ENCODE data around the gene AQP6. TPM values are rescaled to one million over a fixed set of nuclear protein-coding genes. Genes with fewer than 3 reads are reported as not detected.

The AQP6 gene
- not detected in 2 replicates for total RNA-seq

DNA sequence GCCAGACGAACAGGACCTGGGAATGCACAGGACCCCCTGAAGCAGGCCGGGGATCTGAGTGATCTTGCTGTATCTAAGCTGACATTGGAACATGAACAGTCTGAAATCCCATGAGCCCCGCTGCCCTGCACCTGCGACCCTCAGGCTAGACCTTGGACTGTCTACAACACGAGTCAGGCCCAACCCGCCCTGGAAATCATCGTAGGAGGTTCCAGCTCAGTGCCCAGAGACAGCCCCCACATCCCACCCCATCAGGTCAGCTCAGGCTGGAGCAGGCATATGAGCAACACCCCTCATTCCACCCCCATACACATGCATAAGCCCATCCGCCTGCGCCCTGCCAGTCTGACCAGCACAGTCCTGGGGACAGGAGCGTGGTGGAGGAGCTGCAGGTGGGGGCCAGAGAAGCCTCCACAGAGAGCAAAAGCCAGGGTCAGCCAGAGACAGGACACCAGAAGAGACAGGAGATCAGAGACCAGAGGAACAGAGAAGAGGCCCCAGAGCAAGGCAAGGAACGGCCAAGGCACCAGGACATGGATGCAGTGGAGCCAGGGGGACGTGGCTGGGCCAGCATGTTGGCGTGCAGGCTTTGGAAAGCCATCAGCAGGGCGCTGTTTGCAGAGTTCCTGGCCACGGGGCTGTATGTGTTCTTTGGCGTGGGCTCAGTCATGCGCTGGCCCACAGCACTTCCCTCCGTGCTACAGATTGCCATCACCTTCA is at the start of gene AQP6:
TSS of gene AQP6 (plus strand) at position 307 of the 720 bp plus-strand sequence. CDS start at position 534, 227 bp downstream.
- intact Hi-C loops (cut with micrococcal nuclease), result no loop called here

DNA sequence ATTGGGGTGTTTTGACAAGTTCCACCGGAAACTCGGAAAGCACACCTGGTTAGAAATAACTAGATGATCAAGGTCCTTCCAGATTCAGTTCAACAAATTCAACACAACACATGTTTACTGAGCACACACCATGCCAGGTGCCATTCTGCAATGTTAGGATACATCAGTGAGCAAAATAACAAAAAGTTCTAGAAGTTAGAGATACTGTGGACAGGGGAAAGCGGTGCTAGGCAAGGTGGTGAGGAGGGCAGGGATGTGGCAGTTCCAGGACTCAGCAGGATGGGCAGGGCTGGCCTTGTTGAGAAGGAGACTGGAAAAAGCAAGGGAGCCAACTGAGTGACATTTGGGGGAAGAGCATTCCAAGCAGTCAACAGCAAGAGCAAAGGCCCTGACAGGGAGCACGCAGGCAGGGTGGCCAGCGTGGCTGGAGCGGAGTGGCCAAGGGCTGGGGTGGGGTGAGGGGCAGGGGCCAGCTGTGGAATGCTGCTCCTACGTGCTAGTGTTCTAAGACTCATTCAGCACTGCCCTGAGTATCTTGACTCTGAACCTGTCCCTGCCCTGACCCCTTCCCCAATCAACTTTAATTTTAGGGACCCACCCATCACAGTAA is 49.6 kb upstream of the AQP6 start:
- intact Hi-C loops (cut with micrococcal nuclease), result no loop called here

GRCh38 chr12:49923880-49924556 is 48.7 kb upstream of the AQP6 start:
- intact Hi-C loops (cut with micrococcal nuclease), result no loop called here

DNA sequence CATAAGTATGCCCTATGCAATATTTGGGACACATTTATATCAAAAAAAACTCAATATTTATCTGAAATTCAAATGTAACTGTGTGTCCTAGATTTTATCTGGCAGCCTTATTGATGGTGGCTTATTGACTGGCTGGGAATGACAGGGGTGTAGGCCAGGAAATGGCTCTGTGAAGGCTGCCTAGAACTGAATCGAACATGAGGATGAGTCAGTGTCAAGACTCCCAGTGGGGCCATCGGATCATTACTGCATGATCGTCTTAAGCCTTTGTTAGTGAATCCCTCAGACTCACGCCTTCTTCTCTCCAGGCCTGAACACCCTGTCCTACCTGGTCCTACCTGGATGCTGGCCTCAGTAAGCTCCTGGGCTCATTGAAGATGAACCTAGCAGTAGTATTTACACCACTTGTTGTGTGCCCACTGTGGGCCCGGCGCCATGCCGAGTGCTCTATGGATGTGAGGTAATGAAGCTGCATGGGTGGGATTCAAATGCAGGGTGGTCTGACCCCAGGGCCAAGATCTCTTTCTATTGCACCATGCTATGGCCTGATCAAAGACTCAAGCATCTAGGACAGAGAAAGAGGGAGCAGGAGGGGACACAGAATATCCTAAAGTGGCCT is 48.0 kb upstream of the AQP6 start:
- intact Hi-C loops (cut with micrococcal nuclease), result no loop called here

- intact Hi-C loops (cut with micrococcal nuclease), result no loop called here
Measured at GRCh38 chr12:49925433-49926204, 47.1 kb upstream of the AQP6 start.

GRCh38 chr12:49928471-49928870 is 44.3 kb upstream of the AQP6 start:
- intact Hi-C loops (cut with micrococcal nuclease), result no loop called here

GRCh38 chr12:49929581-49929980 is 43.2 kb upstream of the AQP6 start:
- intact Hi-C loops (cut with micrococcal nuclease), result no loop called here

DNA sequence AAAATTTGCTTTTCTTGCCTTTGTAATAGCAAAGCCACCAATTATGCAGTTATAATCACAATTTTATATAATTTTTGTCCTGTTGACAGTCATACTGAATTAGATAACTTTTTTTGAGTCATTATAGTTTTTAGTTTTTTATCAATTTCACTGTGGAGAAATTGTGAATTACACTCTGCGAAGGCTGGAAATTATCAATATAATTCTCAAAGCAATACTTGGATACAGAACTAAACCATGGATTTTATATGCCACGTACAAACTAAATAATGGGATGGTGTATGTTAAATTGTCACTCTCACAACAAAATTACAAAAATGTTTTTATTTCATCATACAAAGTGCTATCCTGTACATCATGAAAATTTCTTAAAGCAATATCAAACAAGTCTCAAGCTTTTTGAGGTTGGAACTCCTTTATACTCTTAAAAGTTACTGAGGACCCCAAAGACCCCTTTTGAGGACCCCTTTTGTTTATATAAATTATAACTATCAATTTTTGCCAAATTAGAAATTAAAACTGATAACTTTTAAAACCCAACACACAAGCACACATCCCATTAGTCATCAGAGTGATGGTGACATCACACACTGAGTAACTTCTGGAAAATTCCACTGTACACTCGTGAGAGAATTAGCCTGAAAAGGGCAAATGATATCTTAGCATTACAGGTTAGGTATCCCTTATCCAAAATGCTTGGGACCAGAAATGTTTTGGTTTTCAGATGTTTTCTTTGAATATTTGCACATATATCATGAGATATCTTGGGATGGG is 42.0 kb upstream of the AQP6 start:
- intact Hi-C loops (cut with micrococcal nuclease), result no loop called here

DNA sequence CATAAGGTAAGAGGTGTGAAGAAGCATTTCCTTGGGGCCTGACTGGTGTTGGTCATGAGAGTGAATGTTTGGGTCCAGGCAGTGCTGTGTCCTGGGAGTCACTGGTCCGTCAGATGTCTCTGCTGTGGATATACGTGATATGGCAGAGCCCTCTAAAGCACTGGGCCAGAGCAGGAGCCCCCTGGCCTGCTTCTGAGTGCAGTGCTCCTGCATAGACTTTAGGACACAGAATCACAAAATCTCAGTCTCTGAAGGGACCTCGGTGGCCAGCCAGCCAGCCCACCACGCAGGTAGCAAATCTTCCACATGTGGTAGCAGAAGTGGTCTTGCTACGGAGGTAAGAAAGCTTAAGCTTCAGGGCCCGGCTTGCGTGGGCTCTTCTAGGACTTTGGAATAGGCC is 40.7 kb upstream of the AQP6 start:
- intact Hi-C loops (cut with micrococcal nuclease), result no loop called here

GRCh38 chr12:49932533-49933130 is 40.1 kb upstream of the AQP6 start:
- intact Hi-C loops (cut with micrococcal nuclease), result no loop called here

DNA sequence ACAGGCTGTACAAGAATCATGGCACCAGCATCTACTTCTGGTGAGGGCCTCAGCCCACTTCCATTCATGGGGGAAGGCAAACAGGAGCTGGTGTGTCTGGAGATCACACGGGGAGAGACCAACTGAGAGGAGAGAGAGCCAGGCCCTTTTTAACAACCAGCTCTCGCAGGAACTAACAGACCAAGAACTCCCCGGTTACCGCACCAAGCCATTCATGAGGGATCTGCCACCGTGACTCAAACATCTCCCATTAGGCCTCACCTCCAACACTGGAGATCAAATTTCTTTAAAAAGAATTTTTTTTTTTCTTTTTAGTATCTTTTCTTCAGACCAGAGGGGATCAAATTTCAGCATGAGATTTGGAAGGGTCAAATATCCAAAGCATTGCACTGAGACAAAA is 39.0 kb upstream of the AQP6 start:
- intact Hi-C loops (cut with micrococcal nuclease), result no loop called here

DNA sequence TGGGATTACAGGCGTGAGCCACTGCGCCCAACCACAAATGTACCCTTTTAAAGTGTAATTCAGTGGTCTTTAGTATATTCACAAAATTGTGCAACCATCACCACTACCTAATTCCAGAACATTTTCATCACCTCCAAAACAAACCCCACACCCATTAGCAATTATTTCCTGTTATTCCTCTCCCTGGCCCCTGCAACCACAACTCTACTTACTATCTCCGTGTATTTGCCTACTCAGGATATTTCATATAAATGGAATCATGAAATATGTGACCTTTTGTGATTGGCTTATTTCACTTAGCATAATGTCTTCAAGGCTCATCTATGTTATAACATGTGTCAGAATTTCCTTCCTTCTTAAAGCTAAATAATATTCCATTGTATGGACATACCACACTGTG is 38.2 kb upstream of the AQP6 start:
- intact Hi-C loops (cut with micrococcal nuclease), result no loop called here

DNA sequence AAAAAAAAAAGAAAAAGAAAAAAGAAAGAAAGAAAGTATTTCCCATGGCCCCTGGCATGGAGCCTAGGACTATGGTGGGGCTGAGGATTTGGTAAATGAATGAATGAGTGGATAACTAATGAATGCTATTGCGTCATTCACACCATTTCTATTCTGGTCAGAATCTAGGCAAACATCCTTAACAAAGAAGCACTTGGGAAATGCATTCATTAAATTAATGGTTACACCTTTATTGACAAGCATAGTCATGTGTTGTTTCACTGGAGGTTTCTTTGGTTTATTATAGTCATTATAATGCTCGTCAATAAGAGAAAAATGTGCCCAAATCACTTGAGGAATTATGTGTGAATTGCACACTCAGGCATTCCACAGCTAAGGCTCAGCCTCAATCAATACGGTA is 35.8 kb upstream of the AQP6 start:
- intact Hi-C loops (cut with micrococcal nuclease), result no loop called here

DNA sequence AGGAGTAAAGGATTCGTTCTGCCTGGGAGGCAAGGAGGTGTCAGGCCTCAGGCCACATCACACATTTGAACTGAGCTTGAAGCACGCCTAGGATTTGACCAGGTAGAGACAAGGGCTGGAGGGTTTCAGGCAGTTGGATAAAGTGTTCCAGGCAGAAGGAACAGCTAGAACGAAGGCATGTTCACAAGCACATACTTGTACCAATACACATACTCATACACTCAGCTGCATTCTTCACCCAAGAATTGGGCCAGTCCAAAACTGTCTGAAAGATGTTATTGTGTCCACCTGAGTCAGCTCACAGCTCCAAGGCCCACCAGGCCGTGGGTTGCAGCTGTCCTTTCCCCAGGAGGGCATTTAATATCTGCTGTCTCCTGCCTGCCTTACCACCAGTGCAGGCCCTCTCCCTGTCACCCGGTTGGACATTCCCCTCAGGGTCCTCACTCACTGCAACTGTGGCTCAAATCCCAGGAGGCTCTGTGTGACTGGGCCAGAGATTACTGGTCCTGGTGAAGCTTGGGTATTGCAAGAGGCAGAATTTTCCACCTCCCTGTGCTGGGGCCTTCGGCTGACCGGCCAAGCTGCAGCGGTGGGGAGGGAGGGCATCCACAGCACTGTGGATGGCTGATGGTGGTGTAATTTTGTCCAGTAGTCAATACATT is 35.0 kb upstream of the AQP6 start:
- intact Hi-C loops (cut with micrococcal nuclease), result no loop called here

GRCh38 chr12:49939307-49939706 is 33.4 kb upstream of the AQP6 start:
- intact Hi-C loops (cut with micrococcal nuclease), result no loop called here

- intact Hi-C loops (cut with micrococcal nuclease), result no loop called here
Measured at GRCh38 chr12:49939707-49940106, 33.0 kb upstream of the AQP6 start.

DNA sequence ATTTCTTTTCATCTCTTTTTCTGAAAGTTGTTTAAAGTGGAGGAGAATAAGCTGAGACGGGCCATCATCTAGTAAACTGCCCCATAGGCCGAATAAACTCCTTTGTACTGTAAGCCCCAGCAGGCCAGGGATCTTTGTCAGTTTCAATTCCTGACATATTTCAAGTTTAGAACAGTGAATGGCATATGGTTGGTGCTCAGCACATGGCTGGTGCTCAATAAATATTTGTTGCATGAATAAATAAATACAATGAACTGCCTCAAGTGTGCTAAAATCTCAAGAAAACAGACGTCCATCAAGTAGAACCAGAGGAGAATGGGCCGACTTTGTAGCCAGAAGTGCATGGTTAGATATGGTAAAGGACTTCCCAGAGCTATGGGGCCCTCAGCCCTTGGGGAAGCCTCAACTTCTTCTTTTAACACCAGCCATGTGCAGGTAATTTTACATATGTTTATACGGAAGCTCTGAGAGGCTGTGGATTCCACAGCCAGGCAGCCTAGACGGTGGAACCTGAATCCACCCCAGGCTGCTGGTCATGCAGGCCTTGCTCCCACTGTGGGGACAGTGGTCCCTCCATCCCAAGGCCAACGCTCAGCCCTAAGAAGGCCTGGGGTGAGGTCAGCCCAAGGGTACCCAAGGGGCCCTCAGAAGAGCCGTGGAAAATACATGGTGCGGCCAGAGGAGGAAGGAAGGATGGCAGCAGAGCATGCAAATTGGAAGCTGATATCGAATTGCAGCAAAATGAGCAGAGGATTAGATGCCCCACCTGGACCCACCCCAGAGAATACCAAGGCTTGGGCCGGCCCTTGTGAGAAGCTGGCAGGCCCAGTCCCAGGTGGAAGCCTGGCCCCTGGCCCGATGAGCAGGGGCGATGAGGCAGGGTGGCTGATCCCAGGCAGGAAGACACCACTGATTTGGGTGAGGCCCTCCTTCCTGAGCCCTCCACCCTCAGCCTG is 30.9 kb upstream of the AQP6 start:
- intact Hi-C loops (cut with micrococcal nuclease), result no loop called here

- intact Hi-C loops (cut with micrococcal nuclease), result no loop called here
Measured at GRCh38 chr12:49942512-49942893, 30.2 kb upstream of the AQP6 start.
